Activated CD4-positive, alpha-beta T cell treated with anti-CD3 and anti-CD28 coated beads, Interleukin-2, amount 50 U/mL, for 24 hours (primary cell): Measurements from ENCODE around the gene CIAO3.
A peak's percentile ranks its signal among the peaks of the same experiment; 100 is the strongest.
"Not testable (repeated sequence)": the region's sequence is repeated elsewhere in the genome, so short reads cannot be mapped to it uniquely, and the experiment has no call there.

Experiments used
- DNase-seq, 2 donors: peaks; one replicate each; pipeline ENCODE4 v3.0.0-alpha.2; 2020; ENCODE audit warnings: low read depth in 1 of 2, low spot score in 1 of 2

The CIAO3 gene

DNA sequence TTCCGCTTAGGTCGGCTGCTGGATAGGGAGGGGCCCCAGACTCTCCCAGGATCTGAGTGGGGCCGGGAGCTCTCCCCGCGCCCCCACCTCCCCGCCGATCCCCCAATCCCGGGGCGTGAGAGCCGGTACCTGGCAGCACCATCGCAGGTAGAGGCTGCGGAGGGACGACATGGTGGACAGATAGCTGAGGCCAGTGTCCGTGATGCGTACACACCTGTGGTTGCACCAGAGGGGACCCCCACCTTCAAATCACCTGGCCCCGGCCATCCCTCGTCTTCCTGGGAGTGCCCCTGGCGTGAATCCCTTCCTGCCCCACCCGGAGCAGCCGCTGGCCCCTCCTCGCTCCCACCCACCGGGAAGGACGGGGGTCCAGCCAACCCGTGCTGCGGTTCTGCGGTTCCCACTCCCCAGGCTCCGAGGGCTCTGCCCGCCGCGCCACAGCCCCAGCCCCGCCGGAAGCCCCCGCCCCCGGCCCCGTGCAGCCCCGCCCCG lies 45.9 kb downstream of the CIAO3 start:
- no peak for DNase-seq

DNA sequence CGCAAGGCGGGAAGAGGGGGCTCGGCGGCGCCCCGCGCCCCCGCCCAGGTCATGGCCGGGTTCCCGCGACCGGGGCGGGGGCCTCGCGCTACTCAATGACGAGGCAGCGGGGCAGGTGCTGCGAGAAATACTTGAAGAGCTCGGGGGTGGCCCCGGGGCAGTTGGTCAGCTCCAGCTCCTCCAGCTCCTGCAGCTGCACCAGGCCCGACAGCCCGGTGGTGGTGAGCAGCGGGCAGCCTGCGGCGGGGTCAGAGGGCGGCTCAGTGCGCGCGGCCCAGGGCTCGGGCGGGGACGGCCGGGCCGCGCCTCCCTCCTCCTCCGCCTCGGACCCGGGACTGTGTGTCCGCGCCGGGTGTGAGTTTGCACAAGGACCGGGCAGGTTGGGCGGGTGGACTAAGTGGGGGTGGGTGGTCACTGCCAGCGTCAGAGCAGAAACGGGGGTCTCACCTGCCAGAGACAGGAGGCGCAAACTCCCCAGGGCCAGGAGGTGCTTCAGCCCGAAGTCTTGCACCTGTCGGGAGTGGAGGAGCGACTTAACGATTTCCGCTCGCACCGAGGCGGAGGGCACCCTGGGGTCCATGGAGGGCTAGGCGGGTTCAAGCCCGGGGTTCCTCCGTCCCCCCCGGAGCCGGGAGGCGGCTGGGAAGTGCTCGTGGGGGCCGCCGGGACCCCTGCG lies 46.5 kb downstream of the CIAO3 start:
- no peak for DNase-seq

- DNase-seq = no peak
These were observed 47.0 kb downstream of the CIAO3 start for GRCh38 chr16:693766-694165.

GRCh38 chr16:693364-693763 lies 47.4 kb downstream of the CIAO3 start:
- DNase-seq = no peak

- DNase-seq = no peak
These were observed 48.3 kb downstream of the CIAO3 start for GRCh38 chr16:692356-693108.

- not testable (repeated sequence) for DNase-seq
These were observed 49.6 kb downstream of the CIAO3 start for GRCh38 chr16:691242-691641.

- no peak for DNase-seq
These were observed 51.5 kb downstream of the CIAO3 start for GRCh38 chr16:689175-689897.

GRCh38 chr16:687499-687898 lies 53.3 kb downstream of the CIAO3 start:
- DNase-seq = no peak

GRCh38 chr16:686459-687260 lies 54.1 kb downstream of the CIAO3 start:
- no peak for DNase-seq

- no peak for DNase-seq
These were observed 54.8 kb downstream of the CIAO3 start for GRCh38 chr16:685967-686366.

GRCh38 chr16:684961-685696 lies 55.7 kb downstream of the CIAO3 start:
- no peak for DNase-seq

DNA sequence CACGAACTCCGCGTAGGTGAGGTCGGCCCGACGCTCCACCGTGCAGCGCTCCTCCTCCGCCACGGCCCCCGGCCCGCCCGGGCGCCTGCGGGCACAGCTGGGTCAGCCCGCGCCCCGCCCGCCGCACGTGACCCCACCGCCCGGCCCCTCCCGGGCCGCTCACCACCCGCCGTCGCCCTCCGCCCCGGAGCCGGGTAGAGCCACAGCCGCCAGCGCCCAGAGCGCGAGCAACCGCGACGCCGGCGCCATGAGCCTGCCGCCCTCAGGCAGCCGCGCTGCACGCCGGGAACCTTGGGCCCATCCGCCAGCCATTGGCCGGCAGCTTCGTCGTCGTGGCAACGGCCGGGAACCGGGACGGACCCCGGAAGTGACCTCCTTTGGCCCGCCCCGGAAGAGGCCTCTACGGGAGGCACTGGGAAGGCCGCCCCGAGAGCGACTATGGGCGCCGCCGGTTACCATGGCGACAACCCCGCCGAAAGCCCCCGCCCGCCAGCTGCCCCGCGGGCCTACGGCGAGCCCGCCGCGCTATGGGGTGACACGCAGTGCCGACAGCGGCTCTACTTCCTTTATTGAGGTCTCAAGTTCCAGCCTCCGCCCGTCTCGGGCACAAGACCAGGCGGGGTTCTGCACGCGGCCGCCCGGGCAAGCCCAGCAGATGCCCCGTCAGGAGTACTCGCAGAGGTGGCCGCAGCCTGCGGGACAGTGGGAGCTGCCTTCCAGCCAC lies 56.6 kb downstream of the CIAO3 start, which contains the start of gene JMJD8:
JMJD8 (minus strand) TSS at position 264 of the 724 bp plus-strand sequence; CDS start at position 249, 15 bp downstream.
- DNase-seq = peak; percentile 92 to 96

DNA sequence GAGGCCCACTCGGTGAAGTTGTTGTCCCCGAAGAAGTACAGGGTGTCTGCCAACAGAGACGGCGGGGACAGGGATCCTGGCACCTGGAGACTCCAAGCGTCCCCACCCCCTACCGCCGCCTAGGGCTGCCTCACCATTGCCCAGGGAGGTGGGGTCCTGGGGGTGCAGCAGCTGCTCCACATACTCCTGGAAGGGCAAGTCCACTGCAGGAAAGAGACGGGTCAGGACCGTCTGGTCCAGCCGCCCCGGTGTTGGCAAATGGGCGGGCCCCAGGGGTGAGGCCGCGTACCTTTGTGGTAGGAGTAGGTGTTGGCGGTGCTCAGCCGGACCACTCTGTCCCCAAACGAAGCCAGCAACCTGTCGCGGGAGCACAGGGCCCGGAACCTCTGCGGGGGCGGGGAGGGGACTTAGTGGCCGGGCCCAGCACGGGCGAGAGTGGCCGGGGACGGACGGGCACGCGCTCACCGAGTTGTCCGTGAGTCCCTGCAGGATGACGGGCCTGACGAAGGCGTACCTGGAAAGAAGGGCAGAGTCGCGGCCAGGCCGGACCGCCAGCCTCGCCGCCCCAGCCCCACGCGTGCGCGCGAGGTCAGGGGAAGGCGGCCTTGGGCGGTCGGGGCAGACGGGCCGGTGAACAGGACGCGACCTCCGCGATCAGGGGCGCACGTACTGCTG lies 57.3 kb downstream of the CIAO3 start:
- no peak for DNase-seq

DNA sequence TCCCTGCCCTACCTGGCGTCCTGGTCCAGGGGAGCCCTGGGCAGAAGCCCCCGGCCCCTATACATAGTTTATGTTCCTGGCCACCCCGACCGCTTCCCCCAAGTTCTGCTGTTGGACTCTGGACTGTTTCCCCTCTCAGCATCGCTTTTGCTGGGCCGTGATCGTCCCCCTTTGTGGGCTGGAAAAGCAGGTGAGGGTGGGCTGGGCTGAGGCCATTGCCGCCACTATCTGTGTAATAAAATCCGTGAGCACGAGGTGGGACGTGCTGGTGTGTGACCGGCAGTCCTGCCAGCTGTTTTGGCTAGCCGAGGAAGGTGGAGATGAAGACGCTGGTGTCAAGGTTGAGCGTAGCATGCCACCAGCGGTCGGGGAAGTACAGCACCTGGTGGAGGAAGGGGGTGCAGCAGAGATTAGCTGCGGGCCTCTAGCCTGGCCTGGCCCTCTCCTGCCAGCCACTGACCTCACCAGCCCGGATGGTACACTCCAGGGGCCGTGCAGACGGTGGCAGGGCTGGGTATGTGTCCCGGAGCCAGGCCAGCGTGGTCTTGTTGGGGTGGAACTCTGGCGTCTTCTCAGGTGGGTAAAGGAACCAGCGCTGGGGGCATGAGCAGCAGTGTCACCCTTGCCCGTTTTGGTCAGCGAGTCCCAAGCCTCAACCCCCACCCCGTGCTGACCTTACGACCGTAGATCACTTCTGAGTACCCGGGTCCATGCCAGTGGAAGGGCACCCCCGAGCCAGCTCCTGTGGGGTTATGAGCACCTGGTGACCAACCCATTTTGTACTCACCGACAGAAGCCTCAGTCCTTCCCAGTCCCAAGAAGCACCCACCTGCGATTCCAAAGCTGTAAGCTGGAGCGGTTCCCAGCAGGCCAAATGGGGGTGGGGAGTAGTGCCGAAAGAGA lies 58.1 kb downstream of the CIAO3 start:
- DNase-seq = no peak

- no peak for DNase-seq
These were observed 58.9 kb downstream of the CIAO3 start for GRCh38 chr16:681746-682427.

GRCh38 chr16:680967-681745 lies 59.6 kb downstream of the CIAO3 start:
- DNase-seq = no peak

- no peak for DNase-seq
These were observed 60.2 kb downstream of the CIAO3 start for GRCh38 chr16:680625-680945.
